ENCODE results near the gene IFNL3. TPM values are rescaled to one million over a fixed set of nuclear protein-coding genes. Genes with fewer than 3 reads are reported as not detected.
"Not testable (repeated sequence)": the region's sequence is repeated elsewhere in the genome, so short reads cannot be mapped to it uniquely, and the experiment has no call there.

The IFNL3 gene
- total RNA-seq, 4 donors from 2014 or later, result not detected

DNA sequence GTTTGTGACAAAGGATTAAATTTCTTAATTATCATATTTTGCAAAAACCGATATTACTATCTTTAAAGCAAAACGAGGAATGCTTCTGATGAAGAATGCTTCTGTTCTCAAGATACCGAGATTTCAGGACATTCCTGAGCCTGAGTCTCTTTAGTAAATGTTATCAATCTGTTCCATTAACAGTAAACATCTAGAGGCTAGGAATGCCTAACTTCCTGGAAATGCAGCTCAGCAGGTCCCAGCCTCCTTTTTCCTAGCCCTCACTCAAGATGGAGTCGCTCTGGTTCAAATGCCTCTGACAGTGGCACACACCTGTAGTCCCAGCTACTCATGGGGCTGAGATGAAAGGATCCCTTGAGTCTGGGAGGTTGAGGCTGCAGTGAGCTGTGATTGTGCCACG lies 6.3 kb upstream of the IFNL3 start:
- TF ChIP-seq, protein P1, sequence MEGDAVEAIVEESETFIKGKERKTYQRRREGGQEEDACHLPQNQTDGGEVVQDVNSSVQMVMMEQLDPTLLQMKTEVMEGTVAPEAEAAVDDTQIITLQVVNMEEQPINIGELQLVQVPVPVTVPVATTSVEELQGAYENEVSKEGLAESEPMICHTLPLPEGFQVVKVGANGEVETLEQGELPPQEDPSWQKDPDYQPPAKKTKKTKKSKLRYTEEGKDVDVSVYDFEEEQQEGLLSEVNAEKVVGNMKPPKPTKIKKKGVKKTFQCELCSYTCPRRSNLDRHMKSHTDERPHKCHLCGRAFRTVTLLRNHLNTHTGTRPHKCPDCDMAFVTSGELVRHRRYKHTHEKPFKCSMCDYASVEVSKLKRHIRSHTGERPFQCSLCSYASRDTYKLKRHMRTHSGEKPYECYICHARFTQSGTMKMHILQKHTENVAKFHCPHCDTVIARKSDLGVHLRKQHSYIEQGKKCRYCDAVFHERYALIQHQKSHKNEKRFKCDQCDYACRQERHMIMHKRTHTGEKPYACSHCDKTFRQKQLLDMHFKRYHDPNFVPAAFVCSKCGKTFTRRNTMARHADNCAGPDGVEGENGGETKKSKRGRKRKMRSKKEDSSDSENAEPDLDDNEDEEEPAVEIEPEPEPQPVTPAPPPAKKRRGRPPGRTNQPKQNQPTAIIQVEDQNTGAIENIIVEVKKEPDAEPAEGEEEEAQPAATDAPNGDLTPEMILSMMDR (IDR thresholded peaks at IDR 0.05), result no peak
- no peak for ATAC-seq (ENCODE audit: low FRiP score)

DNA sequence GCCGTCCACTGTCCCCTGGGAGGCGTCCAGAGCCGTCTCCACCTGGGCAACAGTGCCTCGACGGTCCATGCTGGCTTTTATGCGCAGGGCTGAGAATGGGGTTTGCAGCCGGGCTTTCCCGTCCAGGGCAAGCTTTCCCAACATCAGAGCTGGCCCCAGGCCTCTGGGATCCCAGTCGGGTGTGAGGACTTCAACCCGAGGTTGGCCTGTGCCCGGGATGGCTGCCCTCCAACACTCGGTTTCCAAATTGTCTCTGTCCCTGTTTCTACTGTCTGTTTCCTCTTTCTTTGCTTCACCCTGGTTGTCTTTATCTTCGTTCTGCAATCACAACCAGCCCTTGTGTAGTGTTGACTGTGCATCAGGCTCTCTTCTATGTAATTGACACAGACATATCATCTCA lies 4.0 kb upstream of the IFNL3 start, which contains the start of gene IFNL4:
IFNL4 (minus strand) TSS at position 51 of the 400 bp plus-strand sequence.
- ATAC-seq (ENCODE audit: low FRiP score), result no peak
- TF ChIP-seq, protein P1 (IDR thresholded peaks at IDR 0.05), result no peak
- DNase-seq (ENCODE audit: low spot score), result no peak

More for the DNA sequence above, 6.3 kb upstream of the IFNL3 start:
- DNase-seq (ENCODE audit: low spot score), result no peak

DNA sequence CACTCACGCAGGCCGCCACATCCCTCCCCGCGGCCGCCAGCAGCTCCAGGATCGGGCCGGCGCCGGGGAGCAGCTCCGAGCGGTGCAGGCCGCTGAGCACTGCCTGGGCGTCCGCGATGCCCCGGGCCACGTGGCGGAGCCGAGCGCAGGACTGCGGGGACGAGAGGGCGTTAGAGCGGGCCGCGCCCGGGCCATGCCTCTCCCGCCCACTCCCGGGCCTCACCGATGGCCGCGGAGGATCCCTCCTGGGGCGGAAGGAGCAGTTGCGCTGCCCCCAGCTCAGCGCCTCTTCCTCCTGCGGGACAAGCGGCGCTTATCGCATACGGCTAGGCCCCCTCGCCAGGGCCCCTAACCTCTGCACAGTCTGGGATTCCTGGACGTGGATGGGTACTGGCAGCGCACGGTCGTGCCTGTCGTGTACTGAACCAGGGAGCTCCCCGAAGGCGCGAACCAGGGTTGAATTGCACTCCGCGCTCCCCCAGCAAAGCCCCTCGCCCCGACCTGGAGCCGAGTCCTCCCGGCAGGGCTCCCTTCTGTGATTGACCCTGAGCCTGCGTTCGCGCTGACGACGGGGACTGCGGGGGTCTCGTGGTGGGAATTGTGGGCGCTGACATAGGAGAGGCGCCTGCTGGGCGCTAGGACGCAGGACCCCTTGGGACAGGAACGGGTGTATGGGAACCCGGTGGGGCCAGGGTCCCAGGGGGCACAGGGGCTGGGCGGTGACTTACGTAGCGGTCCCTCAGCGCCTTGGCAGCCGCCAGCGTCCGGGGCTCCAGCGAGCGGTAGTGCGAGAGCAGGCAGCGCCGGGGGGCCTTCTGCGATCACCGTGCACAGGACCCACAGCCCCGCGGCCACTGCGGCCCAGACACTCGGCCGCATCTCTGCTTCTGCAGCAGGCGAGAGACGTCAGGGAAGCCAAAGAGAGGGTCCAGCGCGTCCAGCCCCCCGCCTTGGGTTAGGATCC lies 3.2 kb upstream of the IFNL3 start:
- DNase-seq (ENCODE audit: low spot score), result no peak
- TF ChIP-seq, protein P1 (IDR thresholded peaks at IDR 0.05), result no peak
- peak; percentile 74 for ATAC-seq (ENCODE audit: low FRiP score)

DNA sequence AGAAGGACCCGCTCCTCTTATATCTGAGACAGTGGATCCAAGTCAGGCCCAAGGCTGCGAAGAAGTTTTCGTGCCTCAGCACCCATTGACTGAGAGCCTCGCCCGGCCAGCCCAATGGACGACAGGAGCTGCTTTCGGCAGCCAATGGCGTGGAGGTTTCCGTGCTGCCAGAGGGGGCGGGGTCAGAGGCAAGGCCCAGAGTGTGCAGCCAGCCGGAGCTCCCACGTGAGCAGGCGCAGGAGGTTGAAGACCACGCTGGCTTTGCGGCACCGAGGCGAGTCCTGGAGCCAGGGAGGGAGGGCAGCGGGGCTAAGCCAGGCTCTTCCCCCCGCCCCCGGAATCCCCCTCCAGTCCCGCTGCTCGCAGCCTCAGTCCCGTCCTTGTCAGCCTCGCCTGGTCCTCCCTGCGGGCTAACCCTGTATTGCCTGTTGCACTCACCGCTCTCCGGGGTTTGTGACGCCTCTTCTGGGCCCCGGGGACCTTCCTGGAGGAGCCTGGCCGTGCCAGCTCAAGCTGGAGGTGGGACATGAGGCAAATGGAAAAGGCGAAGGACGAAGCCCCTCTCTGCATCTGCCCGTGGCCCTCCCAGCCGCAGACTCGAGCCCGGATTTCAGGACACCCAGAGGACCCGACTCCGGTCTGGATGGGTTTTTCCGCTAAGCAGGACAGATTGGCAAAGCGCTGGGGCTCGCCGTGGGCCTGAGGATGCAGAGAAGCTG lies 2.3 kb upstream of the IFNL3 start:
- ATAC-seq (ENCODE audit: low FRiP score), result peak; percentile 46
- no peak for DNase-seq (ENCODE audit: low spot score)
- TF ChIP-seq, protein P1 (IDR thresholded peaks at IDR 0.05), result no peak

DNA sequence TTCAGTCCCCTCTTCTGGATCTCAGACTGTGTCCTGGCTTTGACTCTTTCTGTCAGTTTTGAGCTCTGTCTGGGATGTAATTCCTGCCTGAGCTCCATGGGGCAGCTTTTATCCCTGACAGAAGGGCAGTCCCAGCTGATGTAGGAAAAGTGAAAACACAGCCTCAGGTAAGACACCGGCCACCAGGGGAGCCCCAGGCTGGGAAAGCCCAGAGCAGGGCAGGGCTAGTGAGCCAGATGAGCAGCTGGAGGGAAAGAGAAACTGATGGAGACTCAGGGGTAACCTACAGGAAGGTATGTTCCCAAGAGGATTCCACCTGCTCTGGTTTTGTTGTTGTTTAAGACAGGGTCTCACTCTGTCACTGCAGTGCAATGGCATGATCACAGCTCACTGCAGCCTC lies 360 bp upstream of the IFNL3 start:
- not testable (repeated sequence) for DNase-seq (ENCODE audit: low spot score); ATAC-seq (ENCODE audit: low FRiP score)

DNA sequence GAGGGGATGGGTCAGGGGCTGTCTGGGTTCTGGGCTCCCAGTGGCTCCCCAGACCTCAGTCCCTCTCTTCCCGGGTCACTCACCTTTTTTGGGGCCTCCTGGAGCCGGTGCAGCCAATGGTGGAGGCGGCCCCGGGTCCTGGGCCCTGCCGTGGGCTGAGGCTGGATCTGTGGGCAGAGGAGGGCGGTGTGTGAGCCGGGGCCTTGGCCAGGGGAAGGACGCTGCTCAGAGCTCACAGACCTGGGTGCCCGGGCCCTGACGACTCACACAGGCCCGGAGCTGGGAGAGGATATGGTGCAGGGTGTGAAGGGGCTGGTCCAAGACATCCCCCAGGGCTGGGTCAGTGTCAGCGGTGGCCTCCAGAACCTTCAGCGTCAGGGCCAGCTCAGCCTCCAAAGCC lies 1.1 kb downstream of the IFNL3 start:
- not testable (repeated sequence) for DNase-seq (ENCODE audit: low spot score); ATAC-seq (ENCODE audit: low FRiP score)

DNA sequence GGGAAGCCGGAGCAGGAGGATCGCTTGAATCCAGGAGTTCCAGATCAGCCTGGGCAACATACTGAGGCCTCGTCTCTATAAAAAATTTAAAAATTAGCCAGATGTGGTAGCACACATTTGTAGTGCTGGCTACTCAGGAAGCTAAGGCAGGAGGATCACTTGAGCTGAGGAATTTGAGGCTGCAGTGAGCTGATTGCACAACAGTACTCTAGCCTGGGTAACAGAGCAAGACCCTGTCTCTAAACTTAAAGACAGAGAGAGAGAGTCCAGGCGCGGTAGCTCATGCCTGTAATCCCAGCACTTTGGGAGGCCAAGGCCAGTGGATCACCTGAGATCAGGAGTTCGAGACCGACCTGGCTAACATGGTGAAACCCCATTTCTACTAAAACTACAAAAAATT lies 4.4 kb downstream of the IFNL3 start:
- ATAC-seq (ENCODE audit: low FRiP score) (no peak), DNase-seq (ENCODE audit: low spot score) (no peak)
- TF ChIP-seq, protein P1 (IDR thresholded peaks at IDR 0.05), result no peak
